GM19468 (cell line): ENCODE results near the gene TCL1A.

Source experiments
- ATAC-seq: cut with Tn5 transposase; IDR thresholded peaks from one replicate; pipeline ENCODE4 v1.9.1; 2021; ENCODE audit warnings: mild to moderate bottlenecking, moderate library complexity, moderate number of reproducible peaks; ENCODE audit not compliant: unreplicated experiment; ENCODE audit errors: extremely low read depth

Gene TCL1A

GRCh38 chr14:95707327-95707726, 6.6 kb downstream of the TCL1A start:
- no peak for ATAC-seq

- ATAC-seq: no peak
These were observed 8.4 kb downstream of the TCL1A start for GRCh38 chr14:95705518-95705917.

- ATAC-seq: no peak
These were observed 10.1 kb downstream of the TCL1A start for GRCh38 chr14:95703805-95704204.

- no peak for ATAC-seq
These were observed 10.6 kb downstream of the TCL1A start for GRCh38 chr14:95703341-95703740.

- no peak for ATAC-seq
These were observed 12.1 kb downstream of the TCL1A start for GRCh38 chr14:95701846-95702221.

DNA sequence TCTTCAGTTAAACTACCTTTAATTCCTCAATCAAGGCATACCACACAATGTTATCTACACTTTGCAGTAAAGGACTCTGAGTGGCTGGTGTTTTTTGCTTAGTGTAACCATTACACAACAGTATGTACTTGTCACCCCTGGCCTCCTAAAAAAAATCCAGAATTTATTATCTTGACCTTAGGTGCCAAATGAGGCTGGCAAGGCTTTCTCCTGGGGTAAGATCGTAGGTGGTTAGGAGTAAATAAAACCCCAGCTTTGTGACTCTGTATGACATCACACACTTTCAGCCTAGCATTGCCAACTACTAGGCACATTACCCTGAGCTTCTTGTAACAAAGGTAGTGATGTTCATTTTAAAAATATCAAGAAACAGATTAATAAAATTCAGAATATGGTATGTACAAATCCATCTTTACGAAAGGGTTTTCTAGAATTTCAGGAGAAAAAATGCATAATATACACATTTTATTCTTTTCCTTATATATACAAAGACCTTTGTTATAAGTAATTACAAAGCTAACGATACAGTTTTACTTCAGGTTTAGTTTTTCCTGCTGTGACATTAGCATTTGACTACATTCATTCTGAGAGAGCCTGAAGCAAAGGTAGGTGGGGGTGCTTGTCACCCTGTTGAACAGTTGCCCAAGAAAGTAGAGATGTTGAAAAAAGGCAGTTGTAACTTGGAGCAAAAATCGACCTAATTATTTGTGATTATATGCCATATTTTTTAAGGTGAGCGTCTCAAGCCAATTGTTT, 13.5 kb downstream of the TCL1A start:
- ATAC-seq: no peak

- ATAC-seq: peak; percentile 21
These were observed 14.5 kb downstream of the TCL1A start for GRCh38 chr14:95699412-95699811.

GRCh38 chr14:95698287-95698686, 15.6 kb downstream of the TCL1A start:
- no peak for ATAC-seq

GRCh38 chr14:95697764-95698163, 16.2 kb downstream of the TCL1A start:
- ATAC-seq: peak; percentile 52

DNA sequence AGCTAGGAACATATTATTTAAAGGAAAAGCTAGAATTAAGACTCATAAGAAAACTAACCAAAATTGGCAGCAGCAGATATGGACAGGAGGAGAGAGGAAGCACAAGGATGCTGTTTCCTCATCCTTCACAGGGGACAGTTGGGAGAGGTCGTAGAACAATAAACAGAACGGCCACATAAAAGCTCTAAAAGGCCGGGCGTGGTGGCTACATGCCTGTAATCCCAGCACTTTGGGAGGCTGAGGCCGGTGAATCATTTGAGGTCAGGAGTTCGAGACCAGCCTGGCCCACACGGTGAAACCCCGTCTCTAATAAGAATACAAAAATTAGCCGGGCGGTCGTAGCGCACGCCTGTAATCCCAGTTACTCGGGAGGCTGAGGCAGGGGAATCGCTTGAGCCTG, 17.2 kb downstream of the TCL1A start:
- ATAC-seq: no peak

DNA sequence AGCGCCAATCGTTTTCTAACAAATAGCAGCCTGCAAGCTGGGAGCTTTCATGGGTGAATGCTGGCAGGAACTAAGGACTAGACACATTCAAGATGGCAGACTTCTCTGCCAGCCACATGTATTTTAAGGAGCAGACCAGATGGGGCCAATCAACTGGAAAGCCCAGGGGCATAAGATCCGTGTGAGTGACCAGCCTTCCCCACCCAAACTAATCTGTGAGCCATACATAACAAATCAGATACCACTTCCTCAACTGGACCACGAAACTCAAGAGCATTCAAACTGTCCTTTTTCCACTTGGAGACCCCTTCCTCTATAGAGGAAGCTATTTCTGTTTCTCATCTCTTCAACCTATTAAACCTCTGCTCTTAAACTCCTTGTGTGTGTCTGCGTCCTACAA, 18.0 kb downstream of the TCL1A start:
- ATAC-seq: no peak

DNA sequence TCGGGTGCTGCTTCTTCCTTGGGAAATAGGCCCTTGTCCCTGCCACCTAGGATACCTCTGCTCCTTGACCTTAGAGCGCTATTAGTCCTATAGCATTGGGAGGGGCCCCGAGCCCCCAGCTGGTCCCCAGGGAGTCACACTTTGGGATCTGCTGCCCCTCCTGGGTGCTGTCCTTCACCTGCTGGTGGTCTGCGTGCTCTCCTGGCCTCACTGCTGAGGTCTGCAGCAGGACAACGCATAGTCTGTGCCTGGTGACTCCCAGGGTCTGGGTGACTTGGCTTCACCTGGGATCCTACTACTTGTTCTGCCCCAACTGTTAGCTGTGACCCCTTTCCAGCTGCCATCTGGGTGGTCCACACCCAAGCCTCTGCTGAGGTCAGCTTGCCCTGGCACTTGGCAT, 18.9 kb downstream of the TCL1A start:
- no peak for ATAC-seq

DNA sequence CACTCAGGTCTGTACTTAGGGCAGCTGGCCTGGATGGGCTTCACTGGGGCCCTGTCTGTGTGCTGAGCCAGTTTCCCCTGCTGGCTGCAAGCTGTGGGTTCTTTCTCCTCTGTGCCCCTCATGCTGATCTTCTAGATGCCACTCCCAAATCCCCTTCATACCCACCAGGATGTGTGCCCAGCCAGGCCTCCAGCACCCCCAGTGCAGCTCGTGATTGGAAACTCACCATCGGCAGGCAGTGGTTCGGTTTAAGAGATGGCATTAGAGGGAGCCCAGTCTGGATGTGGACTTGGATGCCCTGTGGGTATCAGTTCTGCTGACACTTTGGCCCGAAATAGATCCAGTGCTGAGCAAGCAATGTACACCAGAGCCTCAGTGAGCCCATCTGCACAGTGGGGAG, 21.8 kb downstream of the TCL1A start:
- ATAC-seq: no peak

GRCh38 chr14:95691591-95691990, 22.3 kb downstream of the TCL1A start:
- no peak for ATAC-seq

DNA sequence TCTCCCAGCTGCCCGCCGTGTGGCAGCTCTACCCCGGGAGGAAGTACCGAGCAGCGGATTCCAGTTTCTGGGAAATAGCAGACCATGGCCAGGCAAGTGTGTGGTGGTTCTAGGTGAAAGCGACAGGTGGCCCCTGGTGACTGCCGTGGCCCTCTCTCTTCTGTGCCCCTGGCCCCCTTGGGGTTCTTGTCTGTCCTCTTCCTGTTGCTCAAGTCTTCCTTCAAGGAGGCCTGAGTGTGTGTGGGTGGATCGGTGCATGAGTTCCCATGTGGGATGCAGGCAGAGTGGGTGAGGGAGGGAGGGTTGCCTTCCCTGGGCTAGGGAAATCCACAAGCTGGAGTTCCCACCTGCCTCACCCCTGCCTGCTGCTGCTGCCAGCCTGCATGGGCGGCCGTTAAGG, 23.1 kb downstream of the TCL1A start:
- ATAC-seq: no peak

DNA sequence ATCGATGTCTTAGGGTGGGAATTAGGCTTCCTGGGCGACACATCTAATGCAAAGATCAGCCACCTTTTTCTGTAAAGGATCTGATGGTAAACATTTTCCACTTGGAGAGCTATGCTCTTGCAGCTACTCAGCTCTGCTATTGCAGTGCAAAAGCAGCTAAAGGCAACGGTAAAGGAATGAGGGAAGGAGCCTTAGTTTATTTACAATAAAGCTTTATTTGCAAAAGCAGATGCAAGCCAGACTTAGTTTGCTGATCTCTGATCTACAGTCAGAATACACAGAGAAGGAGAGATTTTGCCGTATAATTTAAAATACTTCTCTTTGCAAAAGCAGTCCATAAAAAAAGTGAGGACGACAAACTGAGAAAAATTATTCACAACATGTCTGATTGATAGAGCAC, 24.5 kb downstream of the TCL1A start:
- no peak for ATAC-seq

DNA sequence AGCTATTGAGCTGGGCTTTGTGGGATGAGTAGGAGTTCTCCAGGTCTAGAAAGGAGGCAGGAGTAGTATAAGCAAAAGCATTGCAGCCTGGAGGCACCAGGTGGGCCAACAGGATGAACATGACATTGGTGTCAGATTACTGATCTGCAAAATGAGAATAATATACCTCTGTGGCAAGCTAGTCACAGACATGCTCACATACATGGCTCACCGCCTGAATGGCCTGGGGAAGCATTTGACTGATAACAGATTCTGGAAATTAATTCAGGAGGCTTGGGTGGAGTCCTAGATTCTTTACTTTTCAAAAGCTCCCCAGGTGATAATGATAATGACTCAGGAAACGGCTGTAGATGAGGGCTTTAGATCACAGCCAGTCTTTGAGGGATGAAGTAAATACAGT, 27.0 kb downstream of the TCL1A start:
- no peak for ATAC-seq

DNA sequence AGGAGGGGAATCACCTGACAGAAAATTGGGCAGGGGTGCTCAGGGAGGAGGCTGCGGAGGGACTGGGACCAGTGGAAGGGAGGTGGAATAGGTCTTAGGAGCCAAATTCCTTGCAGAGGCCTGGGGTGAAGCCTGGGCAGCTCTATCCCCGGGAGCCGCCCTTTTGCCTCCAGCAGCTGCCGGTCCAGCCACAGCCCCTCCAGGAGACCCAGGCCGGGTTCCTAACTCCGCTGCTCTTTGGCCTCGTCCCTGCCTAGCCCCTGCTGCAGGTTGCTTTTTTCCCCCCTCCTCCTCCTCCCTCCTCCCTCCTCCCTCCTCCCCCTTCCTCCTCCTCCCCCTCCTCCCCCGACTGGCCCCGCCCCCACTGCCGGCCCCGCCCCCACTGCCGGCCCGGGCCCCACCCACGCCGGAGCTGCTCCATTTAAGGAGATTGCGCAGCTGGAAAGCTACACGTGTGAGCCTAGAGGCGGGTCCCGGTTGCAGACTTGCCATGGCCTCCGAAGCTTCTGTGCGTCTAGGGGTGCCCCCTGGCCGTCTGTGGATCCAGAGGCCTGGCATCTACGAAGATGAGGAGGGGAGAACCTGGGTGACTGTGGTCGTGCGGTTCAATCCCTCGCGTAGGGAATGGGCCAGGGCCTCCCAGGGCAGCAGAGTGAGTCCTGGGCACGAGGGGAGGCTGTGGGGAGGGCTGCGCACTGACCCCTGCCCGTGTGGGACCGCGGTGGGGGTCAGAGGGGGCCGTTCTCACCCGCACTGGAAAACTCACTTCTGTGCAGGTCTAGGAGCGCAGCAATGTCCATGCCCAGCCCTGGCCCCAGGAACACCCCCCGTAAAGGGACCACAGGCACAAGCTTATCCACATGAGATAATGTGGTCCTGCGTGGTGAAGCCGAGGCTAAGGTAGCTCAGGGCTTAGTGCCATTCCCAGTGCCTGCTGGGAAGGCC, 27.7 kb downstream of the TCL1A start, which contains the start of gene TCL1B:
Gene TCL1B, plus strand, starts transcription at position 449 of the 945 bp plus-strand sequence. Its CDS starts 42 bp downstream, at position 491.
- ATAC-seq: no peak

DNA sequence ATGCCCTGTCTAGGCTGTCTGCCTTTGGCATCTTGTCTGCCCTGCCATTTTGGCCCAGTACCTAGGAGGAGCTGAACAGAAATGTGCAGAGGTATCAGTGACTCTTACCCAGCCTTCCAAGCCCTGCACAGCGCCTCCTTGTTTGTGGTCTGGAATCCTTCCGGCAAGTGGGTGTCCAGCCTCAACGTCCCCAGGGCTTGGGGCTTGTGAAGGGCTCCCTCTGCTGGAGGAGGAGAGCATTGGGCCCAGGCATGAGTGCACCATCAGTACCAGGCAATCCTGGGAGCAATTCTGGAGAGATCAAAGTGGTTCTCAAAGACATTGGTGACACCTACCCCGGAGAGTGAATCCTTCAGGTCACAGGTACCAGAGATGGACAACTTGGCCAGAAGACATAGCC, 30.1 kb downstream of the TCL1A start:
- ATAC-seq: no peak

DNA sequence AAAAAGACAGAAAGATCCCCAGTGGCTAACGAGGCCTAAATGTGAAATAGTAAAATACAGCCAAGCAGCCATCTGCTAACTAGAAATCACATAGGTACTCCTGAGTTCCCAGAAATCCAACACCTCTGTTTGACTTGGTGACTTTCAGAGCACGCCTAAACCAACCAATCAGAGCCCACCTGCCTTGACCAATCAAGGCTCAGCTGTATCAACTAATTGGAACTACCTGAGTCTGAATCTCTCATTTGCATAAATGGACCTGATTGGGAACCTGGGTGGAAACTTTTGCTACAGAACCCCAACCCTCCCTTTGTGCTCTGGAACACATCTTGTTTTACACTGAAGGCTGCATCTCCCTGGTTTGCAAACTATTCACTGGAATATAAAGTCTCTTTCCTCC, 32.8 kb downstream of the TCL1A start:
- no peak for ATAC-seq

GRCh38 chr14:95679998-95680735, 33.8 kb downstream of the TCL1A start:
- no peak for ATAC-seq
